ENCODE results near the gene SAMHD1. TPM values are rescaled to one million over a fixed set of nuclear protein-coding genes. Genes with fewer than 3 reads are reported as not detected.

Gene SAMHD1
- total and polyA plus RNA-seq, 10 donors = 52.3 to 238 (median 195) TPM

DNA sequence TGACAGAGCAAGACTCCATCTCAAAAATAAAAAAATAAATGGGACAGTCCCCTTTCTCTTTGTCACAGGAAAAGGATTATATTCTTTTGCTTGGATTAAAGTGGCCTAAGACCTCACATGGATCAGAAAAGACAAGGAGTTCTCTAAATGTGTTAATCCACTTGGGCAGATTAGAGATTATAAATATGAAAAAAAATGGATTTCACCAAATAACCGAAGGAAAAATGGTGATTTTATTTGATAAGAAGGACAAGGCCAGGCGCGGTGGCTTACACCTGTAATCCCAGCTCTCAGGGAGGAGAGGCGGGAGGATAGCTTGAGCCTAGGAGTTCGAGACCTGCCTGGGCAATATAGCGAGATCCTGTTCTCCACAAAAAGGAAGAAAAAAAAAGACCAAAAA lies 21.8 kb downstream of the SAMHD1 start:
- peaks cover 0 to 87% (median 17%) of the 10 kb centered on the region in 6 donors for H3K4me1 ChIP-seq
- intact Hi-C loops (cut with DNase I; ENCODE audit: low total_unique reads) = no loop called here
- TF ChIP-seq POLR2A (IDR thresholded peaks at IDR 0.05) = no peak
- TF ChIP-seq, protein P1, sequence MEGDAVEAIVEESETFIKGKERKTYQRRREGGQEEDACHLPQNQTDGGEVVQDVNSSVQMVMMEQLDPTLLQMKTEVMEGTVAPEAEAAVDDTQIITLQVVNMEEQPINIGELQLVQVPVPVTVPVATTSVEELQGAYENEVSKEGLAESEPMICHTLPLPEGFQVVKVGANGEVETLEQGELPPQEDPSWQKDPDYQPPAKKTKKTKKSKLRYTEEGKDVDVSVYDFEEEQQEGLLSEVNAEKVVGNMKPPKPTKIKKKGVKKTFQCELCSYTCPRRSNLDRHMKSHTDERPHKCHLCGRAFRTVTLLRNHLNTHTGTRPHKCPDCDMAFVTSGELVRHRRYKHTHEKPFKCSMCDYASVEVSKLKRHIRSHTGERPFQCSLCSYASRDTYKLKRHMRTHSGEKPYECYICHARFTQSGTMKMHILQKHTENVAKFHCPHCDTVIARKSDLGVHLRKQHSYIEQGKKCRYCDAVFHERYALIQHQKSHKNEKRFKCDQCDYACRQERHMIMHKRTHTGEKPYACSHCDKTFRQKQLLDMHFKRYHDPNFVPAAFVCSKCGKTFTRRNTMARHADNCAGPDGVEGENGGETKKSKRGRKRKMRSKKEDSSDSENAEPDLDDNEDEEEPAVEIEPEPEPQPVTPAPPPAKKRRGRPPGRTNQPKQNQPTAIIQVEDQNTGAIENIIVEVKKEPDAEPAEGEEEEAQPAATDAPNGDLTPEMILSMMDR (IDR thresholded peaks at IDR 0.05 in 8 of 11, conservative IDR thresholded peaks at IDR 0.05 in 3 of 11) = no peak
- TF ChIP-seq POLR2AphosphoS5 (IDR thresholded peaks at IDR 0.05) = no peak
- no peaks in the 10 kb centered on the region for H3K27me3 ChIP-seq (replicated peaks in 1 of 7)
- 94 to 98% (median 97%) methylated on average over 6 of the region's 6 CpGs for WGBS, 5 donors
- no peak overlapping the region for H3K4me3 ChIP-seq
- peak overlapping the region in 5 of 8 donors; percentile 50 to 88 (median 80) for H3K27ac ChIP-seq
- no peaks in the 10 kb centered on the region for H3K9me3 ChIP-seq
- DNase-seq = no peak
- peaks cover 0 to 100% (median 79%) of the 10 kb centered on the region in 6 donors for H3K36me3 ChIP-seq

DNA sequence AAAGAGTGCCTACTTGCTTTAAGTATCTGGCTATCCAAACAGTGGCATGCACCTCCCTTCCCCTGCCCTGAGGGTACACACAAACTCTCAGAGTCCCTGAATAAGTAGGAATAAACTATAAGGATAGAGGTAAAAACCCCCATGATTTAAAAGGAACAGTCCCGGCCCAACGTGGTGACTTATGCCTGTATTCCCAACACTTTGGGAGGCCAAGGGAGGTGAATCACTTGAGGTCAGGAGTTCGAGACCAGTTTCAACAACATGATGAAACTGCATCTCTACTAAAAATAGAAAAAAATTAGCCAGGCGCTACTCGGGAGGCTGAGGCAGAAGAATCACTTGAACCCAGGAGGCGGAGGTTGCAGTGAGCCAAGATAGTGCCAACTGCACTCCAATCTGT lies 22.2 kb downstream of the SAMHD1 start:
- peaks cover 0 to 100% (median 76%) of the 10 kb centered on the region in 6 donors for H3K36me3 ChIP-seq
- 84 to 92% (median 84%) methylated on average over 6 of the region's 6 CpGs for WGBS, 5 donors
- peaks cover 0 to 86% (median 17%) of the 10 kb centered on the region in 6 donors for H3K4me1 ChIP-seq
- H3K9me3 ChIP-seq = no peaks in the 10 kb centered on the region
- TF ChIP-seq POLR2AphosphoS5 (IDR thresholded peaks at IDR 0.05) (no peak), POLR2A (IDR thresholded peaks at IDR 0.05) (no peak)
- TF ChIP-seq, protein P1 (IDR thresholded peaks at IDR 0.05 in 8 of 11, conservative IDR thresholded peaks at IDR 0.05 in 3 of 11) = no peak
- no peak overlapping the region for H3K4me3 ChIP-seq
- intact Hi-C loops (cut with DNase I; ENCODE audit: low total_unique reads) = no loop called here
- H3K27me3 ChIP-seq (replicated peaks in 1 of 7) = no peaks in the 10 kb centered on the region
- DNase-seq = peak; percentile 20
- peak overlapping the region in 4 of 8 donors; percentile 77 to 88 (median 80) for H3K27ac ChIP-seq

DNA sequence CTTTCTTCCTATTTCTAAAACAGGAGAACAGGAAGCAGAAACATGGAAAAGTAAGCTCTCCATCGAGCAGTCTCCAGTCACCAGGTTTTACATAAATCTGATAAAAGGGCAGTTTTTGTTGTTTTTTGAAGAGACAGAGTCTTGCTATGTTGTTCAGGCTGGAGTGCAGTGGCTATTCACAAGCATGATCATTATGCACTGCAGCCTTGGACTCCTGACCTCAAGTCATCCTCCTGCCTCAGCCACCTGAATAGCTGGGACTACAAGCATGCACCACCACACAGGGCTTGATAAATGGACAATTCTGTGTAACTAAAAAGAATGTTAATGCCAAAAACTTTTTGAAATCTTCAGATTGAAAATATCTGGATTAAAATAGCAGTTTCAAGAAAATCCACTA lies 23.8 kb downstream of the SAMHD1 start:
- Histone ChIP-seq H3K27me3 (replicated peaks in 1 of 7) (no peaks in the 10 kb centered on the region), H3K27ac (peak overlapping the region in 2 of 8 donors; percentile 39 to 80), H3K9me3 (no peaks in the 10 kb centered on the region), H3K4me3 (no peak overlapping the region), H3K36me3 (peaks cover 0 to 100% (median 68%) of the 10 kb centered on the region in 6 donors), H3K4me1 (peaks cover 0 to 76% (median 10%) of the 10 kb centered on the region in 6 donors)
- 81 to 94% (median 83%) methylated on average over 1 of the region's 1 CpG for WGBS, 5 donors
- intact Hi-C loops (cut with DNase I; ENCODE audit: low total_unique reads) = no loop called here
- TF ChIP-seq POLR2AphosphoS5 (IDR thresholded peaks at IDR 0.05) (no peak), POLR2A (IDR thresholded peaks at IDR 0.05) (no peak)
- TF ChIP-seq, protein P1 (IDR thresholded peaks at IDR 0.05 in 8 of 11, conservative IDR thresholded peaks at IDR 0.05 in 3 of 11) = no peak
- no peak for DNase-seq

DNA sequence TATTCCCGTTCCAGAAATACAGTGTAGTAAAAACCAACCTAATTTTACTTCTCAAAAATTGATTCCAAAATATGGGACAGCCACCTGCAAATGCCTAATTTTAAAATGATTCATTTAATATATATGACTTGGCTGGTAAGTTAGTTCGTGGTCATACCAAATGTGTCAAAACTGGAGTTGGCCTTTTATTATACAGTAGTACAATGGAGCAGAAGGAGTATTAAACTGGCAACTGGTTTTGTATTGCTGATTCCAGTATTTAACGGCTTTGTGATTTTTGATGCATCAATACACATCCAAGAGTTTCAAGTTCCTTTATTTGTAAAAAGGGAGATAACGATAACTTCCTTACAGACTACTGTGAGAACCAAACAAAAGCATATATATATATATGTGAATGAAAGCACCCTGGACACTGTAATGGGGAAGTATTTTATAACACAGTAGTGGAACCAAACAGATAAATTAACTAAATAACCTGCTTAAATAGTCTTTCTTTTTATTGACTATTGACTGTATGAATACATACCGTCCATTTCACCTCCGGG lies 24.8 kb downstream of the SAMHD1 start:
- intact Hi-C loops (cut with DNase I; ENCODE audit: low total_unique reads) = no loop called here
- no peak overlapping the region for H3K4me3 ChIP-seq
- H3K4me1 ChIP-seq = peaks cover 0 to 67% (median 5%) of the 10 kb centered on the region in 6 donors
- H3K9me3 ChIP-seq = no peaks in the 10 kb centered on the region
- DNase-seq = no peak
- H3K27ac ChIP-seq = no peak overlapping the region
- no peak for TF ChIP-seq POLR2AphosphoS5 (IDR thresholded peaks at IDR 0.05)
- TF ChIP-seq POLR2A (IDR thresholded peaks at IDR 0.05) = no peak
- TF ChIP-seq, protein P1 (IDR thresholded peaks at IDR 0.05 in 8 of 11, conservative IDR thresholded peaks at IDR 0.05 in 3 of 11) = no peak
- 78 to 83% (median 80%) methylated on average over 6 of the region's 6 CpGs for WGBS, 5 donors
- peaks cover 0 to 100% (median 66%) of the 10 kb centered on the region in 6 donors for H3K36me3 ChIP-seq
- no peaks in the 10 kb centered on the region for H3K27me3 ChIP-seq (replicated peaks in 1 of 7)

Data from spleen (tissue), 11 donors.